DND-41 (cell line): ENCODE results near the gene LMAN2.
A peak's percentile ranks its signal among the peaks of the same experiment; 100 is the strongest.

Experiments
- ATAC-seq: fragments of 200-7000 bp; cut with Tn5 transposase; 3 replicates; pipeline ENCODE4 v1.9.1; 2021; ENCODE audit warnings: low read depth; ENCODE audit not compliant: insufficient read depth
- DNase-seq: peaks from one replicate; pipeline ENCODE4 v3.0.0-alpha.2; 2020
- H2AFZ ChIP-seq: 2 replicates; pipeline ENCODE4 v1.6.0; 2012; ENCODE audit warnings: low read depth, low read length
- H3K27ac ChIP-seq: 2 replicates; pipeline ENCODE4 v1.5.1; 2012; ENCODE audit warnings: low read length, inconsistent platforms
- H3K27me3 ChIP-seq: fragments of 200-600 bp; sonication (generic); 2 replicates; pipeline ENCODE4 v1.6.0; 2012; ENCODE audit warnings: low read length, mild to moderate bottlenecking, inconsistent platforms; ENCODE audit not compliant: insufficient read depth, poor library complexity
- H3K36me3 ChIP-seq: 2 replicates; pipeline ENCODE4 v1.5.1; 2012; ENCODE audit warnings: low read length, inconsistent platforms; ENCODE audit not compliant: insufficient read depth
- H3K4me1 ChIP-seq: 2 replicates; pipeline ENCODE4 v1.5.1; 2012; ENCODE audit warnings: mild to moderate bottlenecking, low read length; ENCODE audit not compliant: insufficient read depth
- H3K4me2 ChIP-seq: 2 replicates; pipeline ENCODE4 v1.6.0; 2012; ENCODE audit warnings: mild to moderate bottlenecking, moderate library complexity, low read length, inconsistent platforms; ENCODE audit not compliant: insufficient read depth
- H3K4me3 ChIP-seq, 2 experiments: fragments of 200-600 bp in 1 of 2; shearing (Covaris generic) in 1 of 2; 2 replicates each; pipeline ENCODE4 v1.5.1; 2012 to 2016; ENCODE audit warnings: inconsistent platforms in 2 of 2, low read length in 2 of 2, mild to moderate bottlenecking in 2 of 2, low read depth in 1 of 2, moderate library complexity in 1 of 2
- H3K79me2 ChIP-seq: 2 replicates; pipeline ENCODE4 v1.6.0; 2012; ENCODE audit warnings: low read length, inconsistent platforms; ENCODE audit not compliant: insufficient read depth
- H3K9ac ChIP-seq: 2 replicates; pipeline ENCODE4 v1.6.0; 2012; ENCODE audit warnings: low read depth, mild to moderate bottlenecking, inconsistent platforms, low read length, moderate library complexity
- H3K9me3 ChIP-seq: 2 replicates; pipeline ENCODE4 v1.5.1; 2012; ENCODE audit warnings: low read length, moderate library complexity, mild to moderate bottlenecking, inconsistent platforms; ENCODE audit not compliant: insufficient read depth, severe bottlenecking
- H4K20me1 ChIP-seq: 2 replicates; pipeline ENCODE4 v1.6.0; 2012; ENCODE audit warnings: low read length; ENCODE audit not compliant: insufficient read depth
- EZH2 ChIP-seq: IDR thresholded peaks from 3 replicates; pipeline ENCODE4 v1.6.1; 2012; ENCODE audit warnings: borderline replicate concordance, low read depth, mild to moderate bottlenecking, moderate library complexity, low read length, inconsistent platforms; ENCODE audit not compliant: severe bottlenecking
- TF ChIP-seq, protein P1 (sequence below): IDR thresholded peaks from 2 replicates; pipeline ENCODE4 v1.5.1; 2012; ENCODE audit warnings: borderline replicate concordance, low read length, moderate library complexity, mild to moderate bottlenecking; ENCODE audit not compliant: poor library complexity, severe bottlenecking; ENCODE audit errors: extremely low read depth

Gene LMAN2

GRCh38 chr5:177315411-177315810 is 36.1 kb downstream of the LMAN2 start:
- DNase-seq (no peak), ATAC-seq (no peak)
- Histone ChIP-seq H3K4me1 (peaks cover 29% of the 10 kb centered on the region), H2AFZ (no peak overlapping the region), H3K4me2 (no peak overlapping the region), H3K4me3 (no peak overlapping the region), H3K36me3 (peaks cover 18% of the 10 kb centered on the region), H4K20me1 (peaks cover 14% of the 10 kb centered on the region), H3K27me3 (no peaks in the 10 kb centered on the region), H3K9me3 (no peaks in the 10 kb centered on the region), H3K27ac (no peak overlapping the region), H3K9ac (no peak overlapping the region), H3K79me2 (peaks cover 27% of the 10 kb centered on the region)
- TF ChIP-seq EZH2 = no peak
- TF ChIP-seq, protein P1, sequence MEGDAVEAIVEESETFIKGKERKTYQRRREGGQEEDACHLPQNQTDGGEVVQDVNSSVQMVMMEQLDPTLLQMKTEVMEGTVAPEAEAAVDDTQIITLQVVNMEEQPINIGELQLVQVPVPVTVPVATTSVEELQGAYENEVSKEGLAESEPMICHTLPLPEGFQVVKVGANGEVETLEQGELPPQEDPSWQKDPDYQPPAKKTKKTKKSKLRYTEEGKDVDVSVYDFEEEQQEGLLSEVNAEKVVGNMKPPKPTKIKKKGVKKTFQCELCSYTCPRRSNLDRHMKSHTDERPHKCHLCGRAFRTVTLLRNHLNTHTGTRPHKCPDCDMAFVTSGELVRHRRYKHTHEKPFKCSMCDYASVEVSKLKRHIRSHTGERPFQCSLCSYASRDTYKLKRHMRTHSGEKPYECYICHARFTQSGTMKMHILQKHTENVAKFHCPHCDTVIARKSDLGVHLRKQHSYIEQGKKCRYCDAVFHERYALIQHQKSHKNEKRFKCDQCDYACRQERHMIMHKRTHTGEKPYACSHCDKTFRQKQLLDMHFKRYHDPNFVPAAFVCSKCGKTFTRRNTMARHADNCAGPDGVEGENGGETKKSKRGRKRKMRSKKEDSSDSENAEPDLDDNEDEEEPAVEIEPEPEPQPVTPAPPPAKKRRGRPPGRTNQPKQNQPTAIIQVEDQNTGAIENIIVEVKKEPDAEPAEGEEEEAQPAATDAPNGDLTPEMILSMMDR = no peak

DNA sequence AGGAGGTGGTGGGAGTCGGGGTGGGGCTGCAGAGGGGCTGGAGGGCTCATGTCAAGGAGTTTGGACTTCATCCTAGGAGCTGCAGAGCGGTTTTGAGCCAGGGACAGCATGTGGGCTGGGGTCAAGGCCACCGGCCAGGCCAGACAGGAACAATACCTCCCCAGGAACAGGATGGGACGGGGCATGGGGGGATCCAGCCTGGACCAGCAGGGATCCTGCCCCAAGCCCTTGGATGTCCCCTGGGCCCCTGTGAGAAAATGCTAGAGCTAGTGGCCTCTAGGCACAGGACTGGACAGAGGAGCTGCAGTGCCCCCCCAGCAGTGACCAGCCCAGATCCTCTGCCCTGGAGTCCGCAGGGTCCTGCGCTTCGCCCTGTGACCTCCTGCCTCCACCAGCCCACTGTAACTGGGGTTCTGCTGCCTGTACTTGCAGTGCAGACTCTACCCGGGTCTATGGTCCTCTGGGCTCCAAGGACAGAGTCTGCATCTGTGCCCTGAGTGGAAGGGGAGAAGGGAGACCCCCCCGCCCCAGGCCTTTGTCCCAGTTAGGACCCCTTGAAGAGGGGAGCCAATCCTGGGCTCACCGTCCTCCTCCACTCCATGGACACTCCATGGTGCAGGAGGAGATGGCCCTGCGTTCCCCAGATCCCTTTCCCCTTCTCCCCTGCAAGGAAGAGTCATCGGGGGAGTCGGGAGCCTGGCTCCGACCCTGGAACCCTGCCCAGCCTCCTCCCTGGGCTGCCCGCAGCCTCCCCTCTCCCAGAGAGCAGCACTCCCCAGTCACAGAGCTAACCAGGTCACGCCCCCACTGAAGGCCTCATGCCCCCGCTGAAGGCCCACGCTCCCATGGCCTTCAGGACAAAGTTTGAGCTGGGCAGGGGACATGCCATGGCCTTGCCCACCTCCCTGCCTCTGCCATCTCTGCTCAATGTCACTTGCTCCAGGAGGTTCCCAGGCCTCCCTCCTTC is 36.8 kb downstream of the LMAN2 start:
- no peak overlapping the region for H3K27ac ChIP-seq
- ATAC-seq = no peak
- peaks cover 21% of the 10 kb centered on the region for H4K20me1 ChIP-seq
- H3K27me3 ChIP-seq = no peaks in the 10 kb centered on the region
- H3K79me2 ChIP-seq = peaks cover 35% of the 10 kb centered on the region
- H3K4me2 ChIP-seq = peak overlapping the region; percentile 85; the same call in 1 of the 2 replicates
- peaks cover 25% of the 10 kb centered on the region for H3K36me3 ChIP-seq
- DNase-seq = no peak
- no peak overlapping the region for H3K4me3 ChIP-seq
- H2AFZ ChIP-seq = no peak overlapping the region
- peaks cover 36% of the 10 kb centered on the region for H3K4me1 ChIP-seq
- TF ChIP-seq EZH2 = no peak
- TF ChIP-seq, protein P1 = no peak
- 0 out of 2 replicates have a peak overlapping the region, but pooled peaks have one; percentile 77 for H3K9ac ChIP-seq
- H3K9me3 ChIP-seq = no peaks in the 10 kb centered on the region

GRCh38 chr5:177313561-177314259 is 37.8 kb downstream of the LMAN2 start:
- no peak for TF ChIP-seq EZH2
- TF ChIP-seq, protein P1 = no peak
- H3K9ac ChIP-seq = peak overlapping the region; percentile 77
- DNase-seq (no peak), ATAC-seq (no peak)
- H3K79me2 ChIP-seq = peaks cover 44% of the 10 kb centered on the region
- peak overlapping the region in 1 of 2 experiments; percentile 65; a peak in 2 of 4 replicates for H3K4me3 ChIP-seq
- H3K9me3 ChIP-seq = no peaks in the 10 kb centered on the region
- H3K4me2 ChIP-seq = peak overlapping the region; percentile 85
- H3K36me3 ChIP-seq = peaks cover 32% of the 10 kb centered on the region
- peak overlapping the region; percentile 41; the same call in 1 of the 2 replicates for H3K27ac ChIP-seq
- H3K4me1 ChIP-seq = peaks cover 46% of the 10 kb centered on the region
- no peak overlapping the region for H2AFZ ChIP-seq
- H3K27me3 ChIP-seq = no peaks in the 10 kb centered on the region
- H4K20me1 ChIP-seq = peaks cover 31% of the 10 kb centered on the region
